ENCODE results near the gene TSPAN17. TPM values are rescaled to one million over a fixed set of nuclear protein-coding genes. Genes with fewer than 3 reads are reported as not detected.

The TSPAN17 gene
- total RNA-seq, 2 donors from 2014 or later, result 17.6 to 38.1 TPM

- Histone ChIP-seq H3K4me3 (no peak overlapping the region), H3K36me3 (peaks cover 0 to 4% of the 10 kb centered on the region in 2 donors), H3K27ac (no peak overlapping the region), H3K9me3 (no peaks in the 10 kb centered on the region), H3K27me3 (replicated peaks; ENCODE audit: insufficient read depth) (no peaks in the 10 kb centered on the region), H3K4me1 (replicated peaks) (no peaks in the 10 kb centered on the region)
- TF ChIP-seq CTCF (IDR thresholded peaks at IDR 0.05) (no peak), POLR2A (IDR thresholded peaks at IDR 0.05) (no peak), POLR2AphosphoS5 (IDR thresholded peaks at IDR 0.05) (no peak)
- intact Hi-C loops (cut with DNase I), result loop anchor here (5.0 kb wide), 2 partner anchors 297 to 452 kb away; no protein-coding TSS in a partner anchor
- WGBS, result 76% methylated on average over 4 of the region's 4 CpGs
- DNase-seq (ENCODE audit: low spot score), result no peak
These were observed 12.7 kb downstream of the TSPAN17 start for GRCh38 chr5:176659860-176660461.

- no peak overlapping the region for H3K4me3 ChIP-seq
- H3K4me1 ChIP-seq (replicated peaks), result no peaks in the 10 kb centered on the region
- H3K9me3 ChIP-seq, result no peaks in the 10 kb centered on the region
- intact Hi-C loops (cut with DNase I), result no loop called here
- TF ChIP-seq POLR2A (IDR thresholded peaks at IDR 0.05), result no peak
- TF ChIP-seq CTCF (IDR thresholded peaks at IDR 0.05), result no peak
- TF ChIP-seq POLR2AphosphoS5 (IDR thresholded peaks at IDR 0.05), result no peak
- no peaks in the 10 kb centered on the region for H3K27me3 ChIP-seq (replicated peaks; ENCODE audit: insufficient read depth)
- H3K27ac ChIP-seq, result no peak overlapping the region
- 0% methylated on average over 1 of the region's 1 CpG for WGBS
- peaks cover 0 to 4% of the 10 kb centered on the region in 2 donors for H3K36me3 ChIP-seq
- DNase-seq (ENCODE audit: low spot score), result no peak
These were observed 13.2 kb downstream of the TSPAN17 start for GRCh38 chr5:176660530-176660859.

- no peak overlapping the region for H3K4me3 ChIP-seq
- TF ChIP-seq CTCF (IDR thresholded peaks at IDR 0.05) (peak; percentile 81 to 94 (median 90)), POLR2AphosphoS5 (IDR thresholded peaks at IDR 0.05) (no peak), POLR2A (IDR thresholded peaks at IDR 0.05) (no peak)
- no peak overlapping the region for H3K27ac ChIP-seq
- no peaks in the 10 kb centered on the region for H3K27me3 ChIP-seq (replicated peaks; ENCODE audit: insufficient read depth)
- peaks cover 0 to 4% of the 10 kb centered on the region in 2 donors for H3K36me3 ChIP-seq
- intact Hi-C loops (cut with DNase I), result no loop called here
- DNase-seq (ENCODE audit: low spot score), result peak; percentile 56
- no peaks in the 10 kb centered on the region for H3K9me3 ChIP-seq
- H3K4me1 ChIP-seq (replicated peaks), result no peaks in the 10 kb centered on the region
- WGBS, result 72% methylated on average over 24 of the region's 33 CpGs
These were observed 13.8 kb downstream of the TSPAN17 start for GRCh38 chr5:176660860-176661641.

GRCh38 chr5:176661676-176662075 lies 14.4 kb downstream of the TSPAN17 start:
- peaks cover 0 to 4% of the 10 kb centered on the region in 2 donors for H3K36me3 ChIP-seq
- no peak overlapping the region for H3K4me3 ChIP-seq
- intact Hi-C loops (cut with DNase I), result no loop called here
- WGBS, result 71% methylated on average over 10 of the region's 10 CpGs
- TF ChIP-seq POLR2A (IDR thresholded peaks at IDR 0.05) (no peak), POLR2AphosphoS5 (IDR thresholded peaks at IDR 0.05) (no peak), CTCF (IDR thresholded peaks at IDR 0.05) (no peak)
- no peaks in the 10 kb centered on the region for H3K27me3 ChIP-seq (replicated peaks; ENCODE audit: insufficient read depth)
- DNase-seq (ENCODE audit: low spot score), result no peak
- H3K27ac ChIP-seq, result no peak overlapping the region
- no peaks in the 10 kb centered on the region for H3K4me1 ChIP-seq (replicated peaks)
- H3K9me3 ChIP-seq, result no peaks in the 10 kb centered on the region
